ENCODE results near the gene EFR3B.

The EFR3B gene

GRCh38 chr2:25026008-25026530, 15.8 kb upstream of the EFR3B start:
- TF ChIP-seq CTCF (IDR thresholded peaks at IDR 0.05; ENCODE audit: extremely low read depth, missing control alignments), result no peak
- no peak for DNase-seq (ENCODE audit: low spot score)

- DNase-seq (ENCODE audit: low spot score), result no peak
- TF ChIP-seq CTCF (IDR thresholded peaks at IDR 0.05; ENCODE audit: extremely low read depth, missing control alignments), result no peak
These were observed 12.7 kb upstream of the EFR3B start for GRCh38 chr2:25029183-25029554.

GRCh38 chr2:25030702-25031101, 11.2 kb upstream of the EFR3B start:
- TF ChIP-seq CTCF (IDR thresholded peaks at IDR 0.05; ENCODE audit: extremely low read depth, missing control alignments), result no peak
- no peak for DNase-seq (ENCODE audit: low spot score)

- no peak for TF ChIP-seq CTCF (IDR thresholded peaks at IDR 0.05; ENCODE audit: extremely low read depth, missing control alignments)
- no peak for DNase-seq (ENCODE audit: low spot score)
These were observed 9.8 kb upstream of the EFR3B start for GRCh38 chr2:25032094-25032493.

GRCh38 chr2:25032901-25033300, 9.0 kb upstream of the EFR3B start:
- TF ChIP-seq CTCF (IDR thresholded peaks at IDR 0.05; ENCODE audit: extremely low read depth, missing control alignments), result no peak
- no peak for DNase-seq (ENCODE audit: low spot score)

- no peak for DNase-seq (ENCODE audit: low spot score)
- TF ChIP-seq CTCF (IDR thresholded peaks at IDR 0.05; ENCODE audit: extremely low read depth, missing control alignments), result no peak
These were observed 7.8 kb upstream of the EFR3B start for GRCh38 chr2:25034081-25034480.

- TF ChIP-seq CTCF (IDR thresholded peaks at IDR 0.05; ENCODE audit: extremely low read depth, missing control alignments), result no peak
- no peak for DNase-seq (ENCODE audit: low spot score)
These were observed 6.2 kb upstream of the EFR3B start for GRCh38 chr2:25035537-25036220.

All from GM20000 (cell line).